Smooth muscle cell of the pulmonary artery (primary cell): Measurements from ENCODE around the gene FOLR2. TPM values are rescaled to one million over a fixed set of nuclear protein-coding genes. Genes with fewer than 3 reads are reported as not detected.

Experiments used
- total RNA-seq: library from RNA; depleted of rRNA; stranded (reverse); fragments of >200 nt; gene quantifications from 2 replicates; pipeline ENCODE4 v1.2.3, GENCODE V29; 2014

Gene FOLR2
- not detected in 2 replicates for total RNA-seq

DNA sequence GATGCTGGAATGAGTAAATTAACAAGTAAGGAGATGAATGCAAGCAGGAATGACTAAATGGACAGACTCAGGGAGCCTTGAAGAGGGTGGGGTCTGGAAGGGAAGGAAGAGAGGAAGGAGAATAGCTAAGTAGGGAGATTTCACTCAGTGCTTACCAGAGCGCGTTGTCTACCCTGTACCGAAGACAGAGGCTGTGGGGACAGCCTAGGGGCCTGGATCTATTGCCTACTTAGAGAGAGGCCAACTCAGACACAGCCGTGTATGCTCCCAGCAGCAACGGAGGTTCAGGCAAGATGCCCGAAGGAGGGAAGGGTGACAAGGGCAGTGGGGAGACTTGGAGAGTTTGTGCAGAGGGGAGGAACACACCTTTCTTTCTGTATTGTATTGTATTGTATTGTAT lies at the start of gene FOLR2:
Gene FOLR2 (plus strand): TSS at position 157 of the 400 bp plus-strand sequence. CDS start 1,791 bp downstream, outside the sequence.

DNA sequence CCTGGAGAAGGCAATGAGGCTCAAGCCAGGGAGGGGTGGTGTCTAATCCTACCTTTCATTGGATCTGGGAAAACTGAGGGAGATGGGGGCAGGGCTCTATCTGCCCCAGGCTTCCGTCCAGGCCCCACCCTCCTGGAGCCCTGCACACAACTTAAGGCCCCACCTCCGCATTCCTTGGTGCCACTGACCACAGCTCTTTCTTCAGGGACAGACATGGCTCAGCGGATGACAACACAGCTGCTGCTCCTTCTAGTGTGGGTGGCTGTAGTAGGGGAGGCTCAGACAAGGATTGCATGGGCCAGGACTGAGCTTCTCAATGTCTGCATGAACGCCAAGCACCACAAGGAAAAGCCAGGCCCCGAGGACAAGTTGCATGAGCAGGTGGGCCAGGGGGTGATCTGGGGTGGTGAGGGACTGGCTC lies 24.6 kb upstream of the FOLR2 start, which contains the start of gene FOLR1:
Gene FOLR1 (plus strand): TSS at position 180 of the 421 bp plus-strand sequence. CDS start 34 bp downstream, at position 214.

DNA sequence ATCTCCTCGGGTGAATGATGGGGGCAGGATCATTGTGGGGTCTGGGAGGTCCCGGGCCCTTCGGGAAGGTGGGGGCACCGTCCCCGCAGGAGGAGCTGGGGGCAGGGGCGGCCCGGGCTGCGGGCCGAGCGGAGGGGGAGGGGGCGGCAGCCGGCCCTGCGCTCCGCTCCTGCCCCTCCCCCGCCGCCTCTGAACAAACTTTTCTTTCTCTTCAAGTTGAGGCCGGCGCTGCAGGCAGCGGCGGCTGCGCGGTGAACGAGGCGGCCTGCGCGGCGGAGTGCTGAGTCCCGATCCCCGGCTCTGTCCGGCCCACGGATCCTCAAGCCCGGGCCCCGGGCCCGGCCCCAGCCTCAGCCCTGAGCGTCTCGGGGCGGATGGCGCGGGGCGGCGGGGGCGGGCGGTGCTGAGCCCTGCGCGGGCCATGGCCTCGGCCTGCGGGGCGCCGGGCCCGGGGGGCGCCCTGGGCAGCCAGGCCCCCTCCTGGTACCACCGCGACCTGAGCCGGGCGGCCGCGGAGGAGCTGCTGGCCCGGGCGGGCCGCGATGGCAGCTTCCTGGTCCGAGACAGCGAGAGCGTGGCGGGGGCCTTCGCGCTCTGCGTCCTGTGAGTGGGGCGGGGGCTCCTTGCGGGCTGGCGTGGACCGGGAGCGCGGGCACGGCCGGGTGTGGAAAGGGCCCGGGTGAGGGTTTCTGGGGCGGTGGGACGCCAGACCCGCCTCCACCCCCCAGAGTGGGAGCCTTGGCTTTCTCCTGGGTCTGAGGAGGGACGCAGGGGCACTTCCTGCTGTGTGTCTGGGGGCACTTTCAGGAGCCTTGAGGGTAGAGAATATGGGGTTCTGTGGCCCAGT lies 8.2 kb downstream of the FOLR2 start, which contains the start of gene INPPL1:
Gene INPPL1 (plus strand): TSS at position 204 of the 847 bp plus-strand sequence. CDS start 218 bp downstream, at position 422.

DNA sequence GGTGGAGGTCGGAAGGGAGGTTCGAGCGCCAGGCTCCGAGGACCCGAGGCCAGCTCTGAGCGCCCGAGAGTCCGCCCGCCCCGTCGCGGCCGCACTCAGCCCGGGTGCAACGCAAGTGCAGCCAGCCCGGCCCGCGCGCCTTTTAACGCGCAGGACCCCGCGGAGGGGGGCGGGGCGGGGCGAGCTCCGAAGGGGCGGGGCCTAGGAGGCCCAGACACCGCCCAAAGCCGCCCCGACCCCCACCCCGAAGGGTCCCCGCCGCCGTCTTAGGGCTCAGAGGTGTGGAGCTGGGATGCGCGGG lies 27.4 kb downstream of the FOLR2 start, which contains the start of gene PHOX2A:
Gene PHOX2A (minus strand): TSS at position 117 of the 301 bp plus-strand sequence. CDS start 172 bp downstream, outside the sequence.

Other genes with a start within 250 kb of the FOLR2 start
- gene IL18BP, start 217.9 kb upstream of the FOLR2 start, total RNA-seq = 2.5 and 4.4 TPM in 2 replicates
- 168 and 206 TPM in 2 replicates for gene NUMA1, start 136.3 kb upstream of the FOLR2 start, total RNA-seq
- gene LRRC51, start 135.9 kb upstream of the FOLR2 start, total RNA-seq = 6.1 and 6.5 TPM in 2 replicates
- 68.1 and 81.7 TPM in 2 replicates for gene LAMTOR1, start 113.5 kb upstream of the FOLR2 start, total RNA-seq
- gene TOMT, start 110.9 kb upstream of the FOLR2 start, total RNA-seq = not detected in 2 replicates
- gene ANAPC15, start 104.1 kb upstream of the FOLR2 start, total RNA-seq = 11.5 and 14.0 TPM in 2 replicates
- gene FOLR3, start 81.1 kb upstream of the FOLR2 start, total RNA-seq = 3.4 TPM in 1 of 2 replicates, not detected in the other
- gene FOLR1, start 24.7 kb upstream of the FOLR2 start, total RNA-seq = not detected in 2 replicates
- gene INPPL1, start 8.0 kb downstream of the FOLR2 start, total RNA-seq = 80.8 and 114 TPM in 2 replicates
- gene PHOX2A, start 27.4 kb downstream of the FOLR2 start, total RNA-seq = not detected in 2 replicates
- gene CLPB, start 217.7 kb downstream of the FOLR2 start, total RNA-seq = 33.4 and 47.7 TPM in 2 replicates